OCI-LY3 (cell line): ENCODE data around the gene CITED2.

Experiments
- EZH2phosphoT487 ChIP-seq: fragments of 200-600 bp; shearing (Covaris generic); IDR thresholded peaks from 2 replicates; pipeline ENCODE4 v1.6.1; 2018; ENCODE audit warnings: antibody characterized with exemption, mixed run types, low read depth
- TF ChIP-seq, protein P1 (sequence below): fragments of 200-600, 300-600 bp; sonication (generic); IDR thresholded peaks from 2 replicates; pipeline ENCODE4 v1.5.1; 2014; ENCODE audit warnings: antibody characterized with exemption, low read length, low read depth

DNA sequence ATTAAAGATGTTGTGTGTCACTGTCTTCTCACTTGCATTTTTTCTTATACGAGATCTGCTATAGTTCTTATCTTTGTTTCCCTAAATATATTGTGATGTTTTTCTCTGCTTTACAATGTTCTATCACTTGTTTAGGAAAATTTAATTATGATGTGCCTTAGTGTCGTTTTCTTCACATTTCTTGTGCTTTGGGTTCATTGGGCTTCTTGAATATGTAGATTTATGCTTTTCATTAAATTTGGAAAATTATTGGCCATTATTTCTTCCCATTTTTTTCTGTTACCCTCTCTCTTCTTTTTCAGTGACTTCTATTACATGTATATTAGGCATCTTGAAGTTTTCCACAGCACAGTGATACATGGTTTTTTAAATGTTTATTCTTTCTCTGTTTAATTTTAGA lies 33.4 kb downstream of the CITED2 start:
- TF ChIP-seq, protein P1, sequence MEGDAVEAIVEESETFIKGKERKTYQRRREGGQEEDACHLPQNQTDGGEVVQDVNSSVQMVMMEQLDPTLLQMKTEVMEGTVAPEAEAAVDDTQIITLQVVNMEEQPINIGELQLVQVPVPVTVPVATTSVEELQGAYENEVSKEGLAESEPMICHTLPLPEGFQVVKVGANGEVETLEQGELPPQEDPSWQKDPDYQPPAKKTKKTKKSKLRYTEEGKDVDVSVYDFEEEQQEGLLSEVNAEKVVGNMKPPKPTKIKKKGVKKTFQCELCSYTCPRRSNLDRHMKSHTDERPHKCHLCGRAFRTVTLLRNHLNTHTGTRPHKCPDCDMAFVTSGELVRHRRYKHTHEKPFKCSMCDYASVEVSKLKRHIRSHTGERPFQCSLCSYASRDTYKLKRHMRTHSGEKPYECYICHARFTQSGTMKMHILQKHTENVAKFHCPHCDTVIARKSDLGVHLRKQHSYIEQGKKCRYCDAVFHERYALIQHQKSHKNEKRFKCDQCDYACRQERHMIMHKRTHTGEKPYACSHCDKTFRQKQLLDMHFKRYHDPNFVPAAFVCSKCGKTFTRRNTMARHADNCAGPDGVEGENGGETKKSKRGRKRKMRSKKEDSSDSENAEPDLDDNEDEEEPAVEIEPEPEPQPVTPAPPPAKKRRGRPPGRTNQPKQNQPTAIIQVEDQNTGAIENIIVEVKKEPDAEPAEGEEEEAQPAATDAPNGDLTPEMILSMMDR, result no peak
- TF ChIP-seq EZH2phosphoT487, result no peak
